HG03039 (cell line): ENCODE data around the gene MYORG.
"Not testable (repeated sequence)": the region's sequence is repeated elsewhere in the genome, so short reads cannot be mapped to it uniquely, and the experiment has no call there.

Experiments used
- ATAC-seq: cut with Tn5 transposase; IDR thresholded peaks from one replicate; pipeline ENCODE4 v1.9.1; 2021; ENCODE audit warnings: mild to moderate bottlenecking, moderate library complexity; ENCODE audit not compliant: unreplicated experiment

The MYORG gene

DNA sequence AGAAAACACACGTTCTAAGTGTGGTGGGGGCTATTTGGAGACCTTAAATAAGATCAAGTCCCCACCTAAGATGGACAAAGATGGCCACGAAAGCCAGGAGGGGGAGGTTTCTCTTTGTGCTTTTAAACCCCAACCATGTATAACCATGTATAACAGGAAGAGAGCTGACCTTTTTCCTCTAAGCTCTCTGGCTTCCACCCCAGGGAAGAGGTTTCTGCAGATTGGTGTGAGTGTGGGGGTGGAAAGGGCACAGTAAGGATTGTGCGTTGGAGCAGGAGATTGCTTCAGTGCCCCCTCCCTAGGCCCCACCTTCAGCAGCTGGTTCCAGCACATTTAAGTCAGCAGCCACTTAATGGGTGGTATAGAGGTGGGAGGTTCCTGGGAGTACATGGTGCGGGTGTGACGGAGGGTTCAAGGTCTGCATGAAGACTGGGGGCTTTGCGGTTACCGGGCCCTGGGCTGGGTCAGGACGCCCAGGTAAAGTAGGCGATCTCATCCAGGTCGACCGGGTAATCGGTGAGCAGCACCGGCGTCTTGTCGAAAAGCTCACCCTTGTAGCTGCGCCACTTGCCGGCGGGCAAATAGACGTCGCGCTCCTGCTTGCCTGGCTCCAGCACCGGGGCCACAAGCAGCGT, 6.2 kb downstream of the MYORG start:
- no peak for ATAC-seq

DNA sequence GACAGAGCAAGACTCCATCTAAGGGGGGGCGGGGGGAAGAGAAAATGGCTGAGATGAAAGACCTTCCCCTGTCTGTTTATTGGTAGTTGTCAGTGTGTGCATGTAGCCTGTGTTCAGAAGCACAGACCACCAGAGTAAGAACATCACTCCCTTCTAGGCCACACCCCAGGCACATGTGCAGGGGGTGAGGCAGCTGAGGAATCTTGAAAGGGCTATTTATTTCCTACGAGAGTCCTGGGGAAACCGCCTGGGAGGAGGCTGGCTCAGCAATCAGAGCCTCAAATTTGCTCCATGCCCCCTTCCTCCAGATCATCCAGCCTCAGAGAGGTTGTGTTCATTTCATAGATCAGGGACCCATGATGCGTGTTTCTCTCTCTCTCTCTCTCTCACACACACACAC, 7.1 kb downstream of the MYORG start:
- no peak for ATAC-seq

DNA sequence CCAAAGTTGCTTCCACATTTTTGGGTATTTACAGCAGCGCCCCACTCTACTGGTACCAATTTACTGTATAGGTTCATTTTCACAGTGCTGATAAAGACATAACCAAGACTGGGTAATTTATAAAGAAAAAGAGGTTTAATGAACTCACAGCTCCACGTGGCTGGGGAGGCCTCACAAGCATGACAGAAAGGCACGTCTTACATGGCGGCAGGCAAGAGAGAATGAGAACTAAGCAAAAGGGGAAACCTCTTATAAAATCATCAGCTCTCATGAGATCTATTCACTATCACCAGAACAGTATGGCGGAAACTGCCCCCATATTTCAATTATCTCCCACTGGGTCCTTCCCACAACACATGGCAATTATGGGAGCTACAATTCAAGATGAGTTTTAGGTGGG, 7.9 kb downstream of the MYORG start:
- not testable (repeated sequence) for ATAC-seq

DNA sequence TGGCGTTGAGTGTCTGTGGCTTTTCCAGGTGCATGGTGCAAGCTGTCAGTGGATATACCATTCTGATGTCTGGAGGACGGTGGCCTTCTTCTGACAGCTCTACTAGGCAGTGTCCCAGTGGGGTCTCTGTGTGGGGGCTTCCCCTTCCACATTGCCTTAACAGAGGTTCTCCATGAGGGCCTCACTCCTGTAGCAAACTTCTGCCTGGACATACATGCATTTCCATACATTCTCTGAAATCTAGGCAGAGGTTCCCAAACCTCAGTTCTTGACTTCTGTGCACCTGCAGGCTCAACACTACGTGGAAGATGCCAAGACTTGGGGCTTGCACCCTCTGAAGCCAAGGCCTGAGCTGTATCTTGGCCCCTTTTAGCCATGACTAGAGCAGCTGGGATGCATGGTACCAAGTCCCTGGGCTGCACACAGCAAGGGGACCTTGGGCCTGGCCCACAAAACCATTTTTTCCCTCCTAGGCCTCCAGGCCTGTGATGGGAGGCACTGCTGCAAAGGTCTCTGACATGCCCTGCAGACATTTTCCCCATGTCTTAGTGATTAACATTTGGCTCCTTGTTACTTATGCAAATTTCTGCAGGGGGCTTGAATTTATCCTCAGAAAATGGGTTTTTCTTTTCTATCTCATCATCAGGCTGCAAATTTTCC, 8.8 kb downstream of the MYORG start:
- not testable (repeated sequence) for ATAC-seq

DNA sequence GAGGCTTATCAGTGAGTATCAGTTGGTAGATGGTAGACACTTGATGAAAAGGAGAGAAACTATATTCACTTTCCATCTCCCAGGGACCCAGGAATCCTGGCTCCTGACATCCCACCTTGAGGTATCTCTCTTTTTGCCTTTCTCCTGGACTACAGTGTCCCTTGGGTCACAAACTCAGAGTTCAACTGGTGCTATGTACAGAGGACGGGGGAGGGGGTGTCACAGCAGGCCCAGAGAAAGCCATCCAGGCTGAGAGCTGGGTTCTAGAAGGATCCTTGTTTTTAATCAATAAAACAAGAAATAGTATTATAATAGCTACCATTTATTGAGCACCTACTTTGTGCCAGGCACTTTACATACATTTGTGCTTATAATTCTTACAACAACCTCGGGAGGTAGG, 10.3 kb downstream of the MYORG start:
- no peak for ATAC-seq

DNA sequence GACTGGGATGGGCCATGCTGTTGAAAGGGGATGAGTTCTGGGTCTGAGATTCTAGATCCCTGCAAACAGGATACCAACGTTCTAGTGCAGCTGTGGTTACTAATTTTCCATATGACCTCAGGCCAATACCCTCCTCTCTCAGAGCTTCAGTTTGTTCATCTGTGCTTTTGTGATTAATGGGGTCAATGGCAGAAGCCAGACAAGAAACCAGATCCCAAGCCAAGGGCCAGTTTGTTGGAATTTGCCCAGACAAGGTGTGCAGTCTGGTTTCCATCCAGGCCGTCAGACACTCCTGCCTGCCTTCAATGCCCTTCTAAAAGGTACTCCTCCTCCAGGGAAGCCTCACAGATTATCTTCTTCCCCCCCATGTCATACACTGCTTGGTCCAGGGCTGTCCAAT, 11.4 kb downstream of the MYORG start:
- ATAC-seq: no peak

DNA sequence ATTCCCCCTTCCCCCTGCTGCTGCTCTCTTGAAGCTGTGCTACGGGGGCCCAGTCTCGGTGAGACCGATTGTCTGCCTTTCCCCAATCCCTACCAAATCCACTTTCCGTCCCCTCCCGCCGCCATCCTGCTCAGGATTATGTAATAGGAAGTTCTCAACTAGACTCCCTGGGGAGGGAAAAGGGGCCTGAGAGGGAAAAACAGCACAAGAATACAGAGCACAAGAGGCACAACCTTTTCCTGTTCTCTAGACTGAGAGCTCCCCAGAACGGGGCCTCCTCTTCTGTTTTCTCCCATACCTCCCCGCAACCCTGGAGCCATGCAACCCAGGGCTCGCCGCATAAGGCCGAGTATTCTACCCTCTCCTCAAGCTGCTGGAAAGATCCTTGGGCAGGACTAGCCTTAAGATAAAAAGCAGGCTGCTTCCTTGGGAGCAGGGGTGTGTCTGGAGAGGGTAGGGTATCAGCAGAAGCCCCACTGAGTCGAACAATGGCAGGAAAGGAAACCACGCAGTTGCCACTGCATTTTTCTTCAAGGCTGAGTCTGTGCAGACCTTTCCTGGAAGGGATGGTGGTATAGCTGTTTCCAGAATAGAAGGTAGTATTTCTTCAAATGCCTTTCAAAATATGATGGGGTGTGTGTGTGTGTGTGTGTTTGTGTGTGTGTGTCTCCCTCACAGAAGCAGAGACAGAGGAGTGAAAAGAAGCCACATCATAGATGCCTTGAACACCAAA, 12.9 kb downstream of the MYORG start:
- ATAC-seq: no peak

DNA sequence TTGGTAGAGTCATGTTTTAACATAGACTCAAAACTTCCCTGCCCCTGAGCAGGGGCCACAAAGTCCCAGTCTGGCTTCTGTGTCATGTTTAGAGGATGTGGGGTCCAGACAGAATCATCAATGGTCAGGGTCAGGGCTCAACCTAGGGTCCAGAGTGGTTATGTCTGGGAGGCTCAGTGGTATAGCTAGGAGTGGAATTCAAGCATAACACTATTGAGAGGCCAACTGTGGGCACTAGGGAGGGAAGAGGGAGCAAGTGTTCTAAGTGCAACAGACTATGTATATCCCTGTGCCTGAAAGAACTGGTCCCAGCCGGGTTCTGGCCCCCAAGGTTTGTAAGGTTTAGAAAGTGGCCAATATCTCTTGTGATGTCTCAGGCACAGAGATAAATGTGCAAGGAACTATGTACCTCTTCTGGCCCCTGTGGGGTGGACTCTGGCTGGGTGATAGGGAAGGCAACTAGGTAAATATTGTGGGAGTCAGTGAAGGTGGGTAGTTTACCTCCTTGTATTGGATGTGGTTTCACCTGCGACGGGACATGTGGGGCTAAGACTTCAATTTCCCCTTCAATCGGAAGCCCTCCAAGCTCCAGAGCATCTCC, 14.0 kb downstream of the MYORG start:
- ATAC-seq: no peak

DNA sequence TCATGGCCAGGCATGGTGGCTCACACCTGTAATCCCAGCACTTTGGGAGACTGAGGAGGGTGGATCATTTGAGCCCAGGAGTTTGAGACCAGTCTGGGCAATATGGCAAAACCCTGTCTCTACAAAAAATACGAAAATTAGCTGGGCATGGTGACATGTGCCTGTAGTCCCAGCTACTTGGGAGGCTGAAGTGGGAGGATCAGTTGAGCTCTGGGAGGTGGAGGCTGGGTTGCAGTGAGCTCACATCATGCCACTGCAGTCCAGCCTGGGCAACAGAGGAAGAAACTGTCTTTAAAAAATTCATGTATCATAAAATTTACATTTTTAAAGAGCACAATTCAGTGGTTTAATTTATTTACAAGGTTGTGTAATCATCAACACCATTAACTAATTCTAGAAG, 23.7 kb downstream of the MYORG start:
- ATAC-seq: not testable (repeated sequence)

DNA sequence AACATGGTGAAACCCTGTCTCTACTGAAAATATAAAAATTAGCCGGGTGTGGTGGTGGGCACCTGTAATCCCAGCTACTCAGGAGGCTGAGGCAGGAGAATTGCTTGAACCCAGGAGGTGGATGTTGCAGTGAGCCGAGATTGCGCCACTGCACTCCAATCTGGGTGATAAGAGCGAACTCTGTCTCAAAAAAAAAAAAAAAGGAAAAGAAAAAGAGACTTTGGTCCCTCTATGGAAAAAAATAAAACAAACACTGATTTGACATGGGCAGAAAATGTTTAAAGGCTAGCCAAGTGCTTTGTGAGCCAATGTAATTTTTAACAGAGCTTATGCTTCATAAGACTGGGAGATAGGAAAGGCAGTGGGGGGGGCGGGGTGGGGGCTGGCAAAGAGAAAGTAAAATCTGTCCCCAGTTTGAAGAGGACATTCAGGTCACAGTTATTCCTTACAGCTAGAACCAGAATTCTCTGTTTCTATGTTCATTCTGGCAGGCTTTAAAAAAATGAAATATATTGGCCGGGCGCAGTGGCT, 24.5 kb downstream of the MYORG start:
- ATAC-seq: not testable (repeated sequence)

DNA sequence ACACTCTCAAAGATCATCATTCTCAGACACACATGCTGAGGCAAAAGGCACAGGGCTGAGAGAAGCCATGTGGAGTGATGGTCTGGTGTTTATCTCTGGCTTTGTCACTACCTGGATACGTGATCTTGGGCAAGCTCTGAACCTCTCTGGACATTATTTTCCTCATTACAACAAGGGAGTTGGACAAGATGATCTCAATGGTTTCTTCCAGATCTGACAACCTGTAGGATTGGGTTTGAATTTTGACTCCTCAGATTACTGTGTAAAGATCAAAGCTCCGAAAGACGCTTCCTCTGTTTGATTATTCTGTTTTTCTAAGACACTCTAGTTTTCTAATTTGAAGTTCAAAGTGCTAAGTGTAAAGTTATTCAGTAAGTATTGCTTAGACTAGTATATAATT, 27.4 kb downstream of the MYORG start:
- ATAC-seq: no peak

DNA sequence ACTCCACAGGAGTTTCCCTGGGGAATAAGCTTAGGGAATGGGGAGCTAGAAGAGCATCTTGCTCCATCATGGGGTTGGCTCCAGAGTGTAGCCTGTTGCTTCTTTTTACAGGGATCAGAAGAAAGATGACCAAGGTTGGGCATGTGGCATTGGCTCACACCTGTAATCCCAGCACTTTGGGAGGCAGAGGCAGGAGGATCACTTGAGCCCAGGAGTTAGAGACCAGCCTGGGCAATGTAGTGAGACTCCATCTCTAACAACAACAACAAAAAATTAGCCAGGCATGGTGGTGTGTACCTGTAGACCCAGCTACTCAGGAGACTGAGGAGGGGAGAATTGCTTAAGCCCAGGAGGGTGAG, 28.9 kb downstream of the MYORG start:
- no peak for ATAC-seq

DNA sequence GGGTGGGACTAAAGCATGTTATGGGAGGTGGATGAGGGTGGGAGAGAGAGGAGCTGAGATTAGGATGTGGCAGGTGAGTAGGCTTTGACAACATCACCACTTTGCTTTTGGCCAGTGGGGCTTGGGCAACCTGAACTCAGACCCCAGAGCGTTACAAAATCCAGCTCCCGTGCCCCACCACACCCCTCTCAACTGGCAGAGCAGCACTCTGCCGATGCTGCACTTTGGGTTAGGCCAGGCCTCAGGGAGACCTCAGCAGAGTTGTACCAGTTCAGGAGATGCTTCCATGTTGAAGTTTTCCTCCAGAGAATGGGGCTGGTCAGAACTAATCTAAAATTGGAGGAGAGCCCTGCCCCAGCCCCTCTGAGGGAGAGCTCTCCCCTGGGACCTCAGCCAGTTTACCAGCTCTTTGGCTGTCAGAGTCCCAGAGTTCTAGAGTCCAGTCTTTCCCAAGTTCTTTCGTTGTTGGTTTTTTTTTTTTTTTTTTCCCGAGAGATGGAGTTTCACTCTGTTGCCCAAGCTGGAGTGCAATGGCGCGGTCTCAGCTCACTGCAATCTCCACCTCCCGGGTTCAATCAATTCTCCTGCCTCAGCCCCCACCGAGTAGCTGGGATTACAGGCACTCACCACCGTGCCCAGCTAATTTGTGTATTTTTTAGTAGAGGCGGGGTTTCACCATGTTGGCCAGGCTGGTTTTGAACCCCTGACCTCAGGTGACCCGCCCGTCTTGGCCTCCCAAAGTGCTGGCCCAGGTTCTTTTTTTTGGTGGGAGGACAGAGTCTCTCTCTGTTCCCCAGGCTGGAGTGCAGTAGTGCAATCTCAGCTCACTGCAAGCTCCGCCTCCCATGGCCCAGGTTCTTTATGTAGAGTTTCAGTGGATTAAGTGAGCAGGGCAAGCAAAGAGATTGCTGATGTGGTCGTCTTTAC, 29.6 kb downstream of the MYORG start:
- ATAC-seq: no peak

DNA sequence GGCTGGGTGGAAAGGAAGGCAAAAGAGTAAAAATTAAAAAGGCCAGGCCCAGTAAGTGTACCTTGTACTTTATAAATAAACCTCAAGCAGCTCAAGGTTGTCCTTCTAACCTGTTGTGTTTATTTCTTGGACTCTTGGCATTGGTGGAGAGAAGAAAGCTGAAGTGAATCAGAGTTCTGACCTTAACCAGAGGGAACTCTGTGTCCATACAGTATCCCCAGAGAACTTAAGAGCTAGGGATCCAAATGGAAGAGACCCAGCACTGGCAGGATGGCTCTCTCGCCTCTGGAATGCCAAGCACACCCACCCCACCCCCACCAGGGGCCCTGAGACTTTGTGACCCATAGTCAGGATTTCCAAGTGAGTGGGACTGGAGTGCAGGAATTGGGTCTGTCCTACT, 33.1 kb downstream of the MYORG start:
- no peak for ATAC-seq

DNA sequence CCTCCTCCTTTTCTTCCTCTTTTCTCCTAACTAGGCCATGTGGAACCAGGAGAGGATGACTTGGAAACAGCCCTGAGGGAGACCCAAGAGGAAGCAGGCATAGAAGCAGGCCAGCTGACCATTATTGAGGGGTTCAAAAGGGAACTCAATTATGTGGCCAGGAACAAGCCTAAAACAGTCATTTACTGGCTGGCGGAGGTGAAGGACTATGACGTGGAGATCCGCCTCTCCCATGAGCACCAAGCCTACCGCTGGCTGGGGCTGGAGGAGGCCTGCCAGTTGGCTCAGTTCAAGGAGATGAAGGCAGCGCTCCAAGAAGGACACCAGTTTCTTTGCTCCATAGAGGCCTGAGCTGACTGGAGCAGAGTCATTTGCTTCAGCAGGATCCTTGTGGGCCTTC, 33.6 kb downstream of the MYORG start:
- ATAC-seq: no peak

DNA sequence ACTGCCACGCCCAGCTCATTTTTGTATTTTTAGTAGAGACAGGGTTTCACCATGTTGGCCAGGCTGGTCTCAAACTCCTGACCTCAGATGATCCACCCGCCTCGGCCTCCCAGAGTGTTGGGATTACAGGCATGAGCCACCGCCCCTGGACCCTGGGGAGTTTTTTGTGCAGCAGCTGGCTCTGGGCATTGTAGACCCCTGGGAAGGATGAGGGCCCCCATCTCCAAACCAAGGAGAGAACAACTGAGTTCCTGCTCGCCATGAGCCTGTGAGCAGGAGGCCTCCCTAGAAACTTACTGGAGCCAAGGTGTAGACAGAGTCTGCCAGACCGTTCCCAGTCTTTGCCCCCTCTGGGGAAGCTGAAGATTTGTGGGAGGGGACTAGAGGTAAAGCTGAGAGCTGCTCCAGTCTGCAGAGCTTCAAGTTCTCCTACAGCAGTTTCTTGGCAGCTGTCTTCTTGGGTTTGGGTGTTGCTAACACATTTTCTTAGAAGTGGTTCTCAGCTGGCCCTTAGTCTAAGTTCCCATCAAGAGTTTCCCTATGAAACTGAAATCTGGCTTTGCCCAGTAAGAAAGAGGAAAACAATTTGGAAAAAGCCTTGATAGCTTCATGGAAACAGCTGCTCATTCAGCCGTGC, 34.9 kb downstream of the MYORG start:
- no peak for ATAC-seq

DNA sequence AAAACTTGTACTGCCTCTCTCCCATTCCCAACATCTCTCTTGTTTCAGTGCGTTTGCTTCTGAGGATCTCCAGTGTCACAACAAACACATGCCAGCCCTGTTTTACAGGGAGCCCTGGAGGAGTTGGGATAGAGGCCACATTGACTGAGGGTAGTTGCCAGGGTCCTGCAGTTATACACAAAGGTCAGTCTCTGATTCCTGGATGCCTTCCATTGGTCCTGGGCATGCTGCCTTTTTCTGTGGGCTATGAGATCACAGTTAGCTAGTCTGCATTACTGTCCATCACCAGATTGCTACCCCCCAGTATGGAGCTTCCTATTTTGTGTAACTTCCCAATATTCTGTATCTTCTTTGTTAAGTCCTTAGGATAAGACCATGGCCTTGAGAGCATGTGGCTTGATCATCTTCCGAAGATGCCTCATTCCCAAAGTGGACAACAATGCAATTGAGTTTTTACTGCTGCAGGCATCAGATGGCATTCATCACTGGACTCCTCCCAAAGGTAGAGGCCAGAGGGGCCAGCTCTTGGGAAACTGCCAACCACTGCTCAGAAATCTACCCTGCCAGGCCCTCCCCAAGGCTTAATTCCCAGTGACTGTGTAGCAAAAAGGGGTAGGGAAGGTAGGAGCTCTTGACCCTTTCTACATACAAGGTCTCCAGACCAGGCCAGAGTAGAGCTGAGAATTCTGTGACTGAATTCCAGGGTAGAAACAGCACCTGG, 37.9 kb downstream of the MYORG start:
- ATAC-seq: no peak

DNA sequence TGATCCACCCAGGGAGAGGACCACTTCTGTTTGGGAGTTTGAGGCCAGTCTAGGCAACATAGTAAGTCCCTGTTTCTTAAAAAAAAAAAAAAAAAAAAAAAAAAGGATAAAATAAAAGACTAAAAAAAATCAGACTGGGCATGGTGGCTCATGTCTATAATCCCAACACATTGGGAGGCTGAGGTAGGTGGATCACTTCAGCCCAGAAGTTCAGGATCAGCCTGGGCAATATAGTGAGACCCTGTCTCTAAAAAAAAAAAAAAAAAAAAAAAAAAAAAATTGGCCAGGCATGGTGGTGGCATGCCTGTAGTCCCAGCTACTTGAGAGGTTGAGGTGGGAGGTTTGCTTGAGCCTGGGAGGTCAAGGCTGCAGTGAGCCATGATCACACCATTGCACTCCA, 38.6 kb downstream of the MYORG start:
- ATAC-seq: not testable (repeated sequence)

DNA sequence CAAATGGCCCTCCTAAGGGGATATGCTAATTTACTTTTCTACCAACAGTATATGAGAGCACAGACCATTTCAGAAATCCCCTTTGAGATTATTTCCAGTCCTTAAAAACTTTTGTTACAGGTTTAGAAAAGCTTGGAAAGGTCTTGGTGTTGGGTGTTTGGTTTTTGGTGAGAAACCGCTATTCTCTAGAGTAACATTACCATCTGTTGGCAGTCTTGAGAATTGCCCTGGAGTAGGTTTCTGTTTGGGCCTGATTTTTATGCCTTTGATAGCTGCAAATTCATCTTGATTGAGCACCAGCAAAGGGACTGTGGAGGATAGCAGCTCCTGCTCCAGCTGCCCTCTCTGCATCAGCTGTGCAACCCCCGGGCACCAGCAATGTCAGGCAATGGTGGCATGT, 39.3 kb downstream of the MYORG start:
- no peak for ATAC-seq

DNA sequence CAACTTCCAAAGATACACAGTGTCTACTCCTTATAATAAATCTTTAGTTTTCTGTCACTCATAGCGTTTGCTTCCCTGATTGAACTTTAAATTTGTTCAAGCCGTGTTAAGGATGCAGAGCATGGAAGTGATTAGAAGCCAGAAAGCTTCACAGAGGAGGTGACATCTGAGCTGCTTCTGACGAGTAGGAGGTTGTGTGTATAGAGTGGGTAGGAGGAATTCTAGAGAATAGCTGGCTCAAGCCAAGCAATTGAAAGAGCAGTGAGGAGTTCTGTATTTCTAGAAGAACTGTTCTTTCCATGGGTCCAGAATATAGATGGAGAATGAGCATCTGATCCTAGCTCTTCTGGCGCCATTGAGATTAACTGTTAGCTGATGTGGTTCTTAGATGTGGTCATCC, 41.3 kb downstream of the MYORG start:
- ATAC-seq: no peak
